Coronary artery (tissue), 2 donors: ENCODE measurements around the gene AGRN.
"Not testable (repeated sequence)": the region's sequence is repeated elsewhere in the genome, so short reads cannot be mapped to it uniquely, and the experiment has no call there.

Source experiments
- DNase-seq: peaks from one replicate; pipeline ENCODE4 v3.0.0-alpha.2; 2017; ENCODE audit warnings: low spot score
- H3K27ac ChIP-seq, 2 donors: fragments of 200-600 bp; sonication (generic); one replicate each; pipeline ENCODE4 v1.5.1; 2016 to 2019
- H3K4me3 ChIP-seq: fragments of 200-600 bp; sonication (generic); 2 replicates; pipeline ENCODE4 v1.5.1; 2016; ENCODE audit warnings: mild to moderate bottlenecking, moderate library complexity
- CTCF ChIP-seq: fragments of 200-600 bp; sonication (generic); IDR thresholded peaks from one replicate; pipeline ENCODE4 v1.5.1; 2019; ENCODE audit warnings: antibody characterized with exemption

Gene AGRN

GRCh38 chr1:1063945-1064831, 44.3 kb downstream of the AGRN start:
- no peak for DNase-seq
- Histone ChIP-seq H3K27ac (no peak overlapping the region), H3K4me3 (no peak overlapping the region)
- TF ChIP-seq CTCF, result peak; percentile 85

GRCh38 chr1:1065265-1065939, 45.5 kb downstream of the AGRN start:
- no peak for DNase-seq
- TF ChIP-seq CTCF, result no peak
- H3K4me3 ChIP-seq, result no peak overlapping the region
- no peak overlapping the region for H3K27ac ChIP-seq

- H3K4me3 ChIP-seq, DNase-seq, H3K27ac ChIP-seq: not testable (repeated sequence)
Observed at GRCh38 chr1:1065940-1066304, 46.0 kb downstream of the AGRN start.

- H3K27ac ChIP-seq, result no peak overlapping the region
- DNase-seq, result no peak
- TF ChIP-seq CTCF, result no peak
- H3K4me3 ChIP-seq, result no peak overlapping the region
Observed at GRCh38 chr1:1066403-1067283, 46.7 kb downstream of the AGRN start.

GRCh38 chr1:1067284-1067859, 47.5 kb downstream of the AGRN start:
- no peak for TF ChIP-seq CTCF
- H3K27ac ChIP-seq, result no peak overlapping the region
- no peak overlapping the region for H3K4me3 ChIP-seq
- DNase-seq, result no peak

GRCh38 chr1:1067860-1068516, 48.1 kb downstream of the AGRN start:
- TF ChIP-seq CTCF, result no peak
- DNase-seq, result no peak
- Histone ChIP-seq H3K4me3 (peak overlapping the region; percentile 73), H3K27ac (no peak overlapping the region)
